Epidermal melanocyte (primary cell): Measurements from ENCODE around the gene PP2D1.
"Not testable (repeated sequence)": the region's sequence is repeated elsewhere in the genome, so short reads cannot be mapped to it uniquely, and the experiment has no call there.

Experiments
- DNase-seq: peaks from one replicate; pipeline ENCODE4 v3.0.0; 2011; ENCODE audit warnings: low spot score; ENCODE audit not compliant: insufficient read length

PP2D1 gene

GRCh38 chr3:19967812-19968211 lies 44.3 kb downstream of the PP2D1 start:
- no peak for DNase-seq

- no peak for DNase-seq
These were observed 44.9 kb downstream of the PP2D1 start for GRCh38 chr3:19967208-19967607.

GRCh38 chr3:19961960-19962359 lies 50.1 kb downstream of the PP2D1 start:
- DNase-seq, result no peak

- DNase-seq, result no peak
These were observed 51.4 kb downstream of the PP2D1 start for GRCh38 chr3:19960696-19961095.

GRCh38 chr3:19959505-19959904 lies 52.6 kb downstream of the PP2D1 start:
- no peak for DNase-seq

GRCh38 chr3:19957354-19957753 lies 54.7 kb downstream of the PP2D1 start:
- DNase-seq, result not testable (repeated sequence)

GRCh38 chr3:19954676-19955075 lies 57.4 kb downstream of the PP2D1 start:
- DNase-seq, result no peak

- DNase-seq, result no peak
These were observed 61.7 kb downstream of the PP2D1 start for GRCh38 chr3:19950316-19950715.

GRCh38 chr3:19948226-19948591 lies 63.9 kb downstream of the PP2D1 start:
- DNase-seq, result no peak

GRCh38 chr3:19947549-19948225 lies 64.4 kb downstream of the PP2D1 start:
- no peak for DNase-seq

- peak; percentile 87 for DNase-seq
These were observed 65.1 kb downstream of the PP2D1 start, which contains the start of gene RAB5A for GRCh38 chr3:19946832-19947548. RAB5A (plus strand) TSS chr3:19947097; CDS start chr3:19950899, 3,802 bp downstream.

- no peak for DNase-seq
These were observed 65.9 kb downstream of the PP2D1 start for GRCh38 chr3:19945969-19946831.

GRCh38 chr3:19945534-19945933 lies 66.5 kb downstream of the PP2D1 start:
- DNase-seq, result no peak

GRCh38 chr3:19940643-19941042 lies 71.4 kb downstream of the PP2D1 start:
- no peak for DNase-seq

- no peak for DNase-seq
These were observed 73.8 kb downstream of the PP2D1 start for GRCh38 chr3:19938295-19938627.

GRCh38 chr3:19937459-19938294 lies 74.4 kb downstream of the PP2D1 start:
- no peak for DNase-seq
